Measurements from ENCODE around the gene TAAR5.
"Not testable (repeated sequence)": the region's sequence is repeated elsewhere in the genome, so short reads cannot be mapped to it uniquely, and the experiment has no call there.

Gene TAAR5

GRCh38 chr6:132589454-132589853 is at the start of gene TAAR5:
TSS of gene TAAR5 (minus strand) at chr6:132589741. CDS start at chr6:132589686, 55 bp downstream.
- no peak for DNase-seq

GRCh38 chr6:132637135-132637534 is 47.6 kb upstream of the TAAR5 start:
- not testable (repeated sequence) for DNase-seq

- DNase-seq: not testable (repeated sequence)
Observed at GRCh38 chr6:132635906-132636305, 46.4 kb upstream of the TAAR5 start.

GRCh38 chr6:132635288-132635687 is 45.7 kb upstream of the TAAR5 start:
- not testable (repeated sequence) for DNase-seq

GRCh38 chr6:132634796-132635195 is 45.3 kb upstream of the TAAR5 start:
- DNase-seq: no peak

- no peak for DNase-seq
Observed at GRCh38 chr6:132633362-132633761, 43.8 kb upstream of the TAAR5 start.

GRCh38 chr6:132624175-132624574 is 34.6 kb upstream of the TAAR5 start, which contains the start of gene TAAR2:
TSS of gene TAAR2 (minus strand) at chr6:132624275. CDS start at chr6:132624275, 0 bp downstream.
- DNase-seq: no peak

GRCh38 chr6:132623106-132623845 is 33.7 kb upstream of the TAAR5 start:
- DNase-seq: no peak

GRCh38 chr6:132616677-132617076 is 27.1 kb upstream of the TAAR5 start:
- DNase-seq: no peak

GRCh38 chr6:132614554-132614953 is 25.0 kb upstream of the TAAR5 start:
- DNase-seq: no peak

GRCh38 chr6:132612449-132613108 is 23.0 kb upstream of the TAAR5 start:
- DNase-seq: no peak

- no peak for DNase-seq
Observed at GRCh38 chr6:132611616-132612015, 22.1 kb upstream of the TAAR5 start.

- no peak for DNase-seq
Observed at GRCh38 chr6:132607544-132608233, 18.1 kb upstream of the TAAR5 start.

GRCh38 chr6:132604635-132605152 is 15.2 kb upstream of the TAAR5 start:
- DNase-seq: no peak

GRCh38 chr6:132600900-132601299 is 11.4 kb upstream of the TAAR5 start:
- DNase-seq: not testable (repeated sequence)

- DNase-seq: no peak
Observed at GRCh38 chr6:132598473-132598872, 8.9 kb upstream of the TAAR5 start.

GRCh38 chr6:132596201-132596600 is 6.7 kb upstream of the TAAR5 start:
- no peak for DNase-seq

GRCh38 chr6:132592855-132593254 is 3.3 kb upstream of the TAAR5 start:
- DNase-seq: no peak

GRCh38 chr6:132590362-132590761 is 821 bp upstream of the TAAR5 start:
- no peak for DNase-seq

- DNase-seq: no peak
Observed at GRCh38 chr6:132587424-132587823, 2.1 kb downstream of the TAAR5 start.

- no peak for DNase-seq
Observed at GRCh38 chr6:132584698-132585097, 4.8 kb downstream of the TAAR5 start.

- no peak for DNase-seq
Observed at GRCh38 chr6:132571774-132572173, 17.8 kb downstream of the TAAR5 start.

GRCh38 chr6:132570221-132570777 is 19.2 kb downstream of the TAAR5 start, which contains the start of gene TAAR6:
TSS of gene TAAR6 (plus strand) at chr6:132570322. CDS start at chr6:132570322, 0 bp downstream.
- DNase-seq: no peak

All from right hindlimb (tissue), 1 donor.